ENCODE data around the gene TSPYL2.

GRCh38 chrX:53073115-53073586 lies 9.0 kb upstream of the TSPYL2 start:
- TF ChIP-seq PBX3 (IDR thresholded peaks at IDR 0.05) (no peak), RCOR1 (IDR thresholded peaks at IDR 0.05; ENCODE audit: low read depth, low read length) (no peak), CHD2 (IDR thresholded peaks at IDR 0.05; ENCODE audit: low read length, partially characterized antibody) (no peak), ZNF302 (CRISPR knock-in tag; IDR thresholded peaks at IDR 0.05) (no peak), MAFK (IDR thresholded peaks at IDR 0.05; ENCODE audit: partially characterized antibody) (no peak), CEBPB (IDR thresholded peaks at IDR 0.05) (no peak), EP300 (IDR thresholded peaks at IDR 0.05) (no peak), MAZ (IDR thresholded peaks at IDR 0.05; ENCODE audit: borderline replicate concordance, low read depth, low read length) (no peak)
- TF ChIP-seq, protein P1, sequence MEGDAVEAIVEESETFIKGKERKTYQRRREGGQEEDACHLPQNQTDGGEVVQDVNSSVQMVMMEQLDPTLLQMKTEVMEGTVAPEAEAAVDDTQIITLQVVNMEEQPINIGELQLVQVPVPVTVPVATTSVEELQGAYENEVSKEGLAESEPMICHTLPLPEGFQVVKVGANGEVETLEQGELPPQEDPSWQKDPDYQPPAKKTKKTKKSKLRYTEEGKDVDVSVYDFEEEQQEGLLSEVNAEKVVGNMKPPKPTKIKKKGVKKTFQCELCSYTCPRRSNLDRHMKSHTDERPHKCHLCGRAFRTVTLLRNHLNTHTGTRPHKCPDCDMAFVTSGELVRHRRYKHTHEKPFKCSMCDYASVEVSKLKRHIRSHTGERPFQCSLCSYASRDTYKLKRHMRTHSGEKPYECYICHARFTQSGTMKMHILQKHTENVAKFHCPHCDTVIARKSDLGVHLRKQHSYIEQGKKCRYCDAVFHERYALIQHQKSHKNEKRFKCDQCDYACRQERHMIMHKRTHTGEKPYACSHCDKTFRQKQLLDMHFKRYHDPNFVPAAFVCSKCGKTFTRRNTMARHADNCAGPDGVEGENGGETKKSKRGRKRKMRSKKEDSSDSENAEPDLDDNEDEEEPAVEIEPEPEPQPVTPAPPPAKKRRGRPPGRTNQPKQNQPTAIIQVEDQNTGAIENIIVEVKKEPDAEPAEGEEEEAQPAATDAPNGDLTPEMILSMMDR (IDR thresholded peaks at IDR 0.05): no peak
